OCI-LY7 (cell line): ENCODE data around the gene TBX21. TPM values are rescaled to one million over a fixed set of nuclear protein-coding genes. Genes with fewer than 3 reads are reported as not detected.

ENCODE experiments used
- BruUV-seq: library from RNA; stranded (reverse); fragments of 400-500 nt; replicated peaks from 2 replicates; lab custom pipeline; 2021; lab: Mats Ljungman, UMichigan
- CTCF ChIA-PET: fragments of 300-600 bp; sonication (Branson Sonifier 250); formaldehyde crosslinking; loops from one replicate; lab custom pipeline; 2022; ENCODE audit warnings: antibody characterized with exemption; ENCODE audit not compliant: unreplicated experiment; lab: Charles Lee
- POLR2A ChIA-PET: fragments of 300-600 bp; sonication (Branson Sonifier 250); formaldehyde crosslinking; loops from one replicate; lab custom pipeline; 2022; ENCODE audit warnings: antibody characterized with exemption; lab: Charles Lee
- DNase-seq: peaks from one replicate; pipeline ENCODE4 v3.0.0-alpha.2; 2015; ENCODE audit warnings: low spot score
- H2AFZ ChIP-seq: fragments of 200-600 bp; sonication (generic), shearing (Covaris generic); 2 replicates; pipeline ENCODE4 v1.6.1; 2014; ENCODE audit warnings: mild to moderate bottlenecking, antibody characterized with exemption, low read length, moderate library complexity
- H3K27ac ChIP-seq: fragments of 200-600 bp; sonication (generic); 2 replicates; pipeline ENCODE4 v1.5.1; 2014; ENCODE audit warnings: mixed run types, low read depth, mild to moderate bottlenecking, moderate library complexity, low read length, inconsistent platforms; ENCODE audit not compliant: poor library complexity, severe bottlenecking
- H3K36me3 ChIP-seq: fragments of 200-600 bp; sonication (generic); 2 replicates; pipeline ENCODE4 v1.6.1; 2014; ENCODE audit warnings: mild to moderate bottlenecking, antibody characterized with exemption, low read length, moderate library complexity, mixed read lengths; ENCODE audit not compliant: insufficient read depth
- H3K4me1 ChIP-seq: fragments of 200-600 bp; sonication (generic); 2 replicates; pipeline ENCODE4 v1.5.1; 2014; ENCODE audit warnings: mild to moderate bottlenecking, low read length; ENCODE audit not compliant: insufficient read depth, poor library complexity, severe bottlenecking
- H3K4me2 ChIP-seq: fragments of 200-600 bp; sonication (generic); 2 replicates; pipeline ENCODE4 v1.6.1; 2014; ENCODE audit warnings: mild to moderate bottlenecking, low read length
- H3K4me3 ChIP-seq: fragments of 200-600 bp; sonication (generic); 2 replicates; pipeline ENCODE4 v1.5.1; 2014; ENCODE audit warnings: mild to moderate bottlenecking, low read depth, low read length; ENCODE audit not compliant: poor library complexity, severe bottlenecking
- H3K79me2 ChIP-seq: fragments of 200-600 bp; sonication (generic); 2 replicates; pipeline ENCODE4 v1.6.1; 2016; ENCODE audit warnings: low read depth, mild to moderate bottlenecking, low read length, moderate library complexity, mixed read lengths; ENCODE audit not compliant: insufficient read depth
- H3K9me2 ChIP-seq: fragments of 200-600 bp; sonication (generic); 2 replicates; pipeline ENCODE4 v1.6.1; 2016; ENCODE audit warnings: mild to moderate bottlenecking, low read length, mixed read lengths; ENCODE audit not compliant: insufficient read depth
- H3K9me3 ChIP-seq: fragments of 200-600 bp; sonication (generic); 2 replicates; pipeline ENCODE4 v1.6.1; 2014; ENCODE audit warnings: mild to moderate bottlenecking, mixed run types, low read length, mixed read lengths
- H4K20me1 ChIP-seq: fragments of 200-600 bp; sonication (generic); 2 replicates; pipeline ENCODE4 v1.6.1; 2014; ENCODE audit warnings: mild to moderate bottlenecking, antibody characterized with exemption, low read length, moderate library complexity, mixed read lengths; ENCODE audit not compliant: insufficient read depth
- EZH2phosphoT487 ChIP-seq: fragments of 200-600 bp; sonication (generic); IDR thresholded peaks from 2 replicates; pipeline ENCODE4 v1.6.1; 2018; ENCODE audit warnings: low read depth, borderline replicate concordance, mild to moderate bottlenecking, mixed run types, antibody characterized with exemption, low read length, moderate library complexity, mixed read lengths
- intact Hi-C: fragments of 100-400 bp; cut with micrococcal nuclease; formaldehyde crosslinking; loops from one replicate; pipeline ENCODE4 v1.10.0; 2022; ENCODE audit not compliant: unreplicated experiment
- total RNA-seq, 2 experiments: library from RNA; depleted of rRNA in 1 of 2; stranded (reverse); fragments of >200 nt in 1 of 2; shearing (Covaris generic) in 1 of 2; gene quantifications; 2 replicates each; pipeline ENCODE4 v1.2.3, GENCODE V29; 2014 to 2022
- TF ChIP-seq, protein P1 (sequence below): fragments of 200-600 bp; sonication (generic); conservative IDR thresholded peaks from 2 replicates; pipeline ENCODE4 v1.5.1; 2014; ENCODE audit warnings: mild to moderate bottlenecking, antibody characterized with exemption, low read length, moderate library complexity, mixed read lengths

Gene TBX21
- total RNA-seq, 2 experiments from 2014 or later = not detected

- Histone ChIP-seq H3K27ac (no peak overlapping the region), H3K4me1 (peaks cover 9% of the 10 kb centered on the region), H3K9me3 (no peaks in the 10 kb centered on the region), H3K36me3 (no peaks in the 10 kb centered on the region), H4K20me1 (no peaks in the 10 kb centered on the region), H3K4me3 (no peak overlapping the region), H2AFZ (no peak overlapping the region), H3K79me2 (no peaks in the 10 kb centered on the region), H3K9me2 (no peaks in the 10 kb centered on the region), H3K4me2 (no peak overlapping the region)
- POLR2A ChIA-PET = interaction anchor here (0.6 kb wide), 1 partner anchor 19 kb away, joined by 3 read pairs; no protein-coding TSS in a partner anchor
- intact Hi-C loops = no loop called here
- TF ChIP-seq, protein P1, sequence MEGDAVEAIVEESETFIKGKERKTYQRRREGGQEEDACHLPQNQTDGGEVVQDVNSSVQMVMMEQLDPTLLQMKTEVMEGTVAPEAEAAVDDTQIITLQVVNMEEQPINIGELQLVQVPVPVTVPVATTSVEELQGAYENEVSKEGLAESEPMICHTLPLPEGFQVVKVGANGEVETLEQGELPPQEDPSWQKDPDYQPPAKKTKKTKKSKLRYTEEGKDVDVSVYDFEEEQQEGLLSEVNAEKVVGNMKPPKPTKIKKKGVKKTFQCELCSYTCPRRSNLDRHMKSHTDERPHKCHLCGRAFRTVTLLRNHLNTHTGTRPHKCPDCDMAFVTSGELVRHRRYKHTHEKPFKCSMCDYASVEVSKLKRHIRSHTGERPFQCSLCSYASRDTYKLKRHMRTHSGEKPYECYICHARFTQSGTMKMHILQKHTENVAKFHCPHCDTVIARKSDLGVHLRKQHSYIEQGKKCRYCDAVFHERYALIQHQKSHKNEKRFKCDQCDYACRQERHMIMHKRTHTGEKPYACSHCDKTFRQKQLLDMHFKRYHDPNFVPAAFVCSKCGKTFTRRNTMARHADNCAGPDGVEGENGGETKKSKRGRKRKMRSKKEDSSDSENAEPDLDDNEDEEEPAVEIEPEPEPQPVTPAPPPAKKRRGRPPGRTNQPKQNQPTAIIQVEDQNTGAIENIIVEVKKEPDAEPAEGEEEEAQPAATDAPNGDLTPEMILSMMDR = no peak
- TF ChIP-seq EZH2phosphoT487 = no peak
- no peak for DNase-seq
- CTCF ChIA-PET = no interaction called here
- no TSS peak for BruUV-seq
Observed at GRCh38 chr17:47712330-47713023, 20.6 kb upstream of the TBX21 start.

DNA sequence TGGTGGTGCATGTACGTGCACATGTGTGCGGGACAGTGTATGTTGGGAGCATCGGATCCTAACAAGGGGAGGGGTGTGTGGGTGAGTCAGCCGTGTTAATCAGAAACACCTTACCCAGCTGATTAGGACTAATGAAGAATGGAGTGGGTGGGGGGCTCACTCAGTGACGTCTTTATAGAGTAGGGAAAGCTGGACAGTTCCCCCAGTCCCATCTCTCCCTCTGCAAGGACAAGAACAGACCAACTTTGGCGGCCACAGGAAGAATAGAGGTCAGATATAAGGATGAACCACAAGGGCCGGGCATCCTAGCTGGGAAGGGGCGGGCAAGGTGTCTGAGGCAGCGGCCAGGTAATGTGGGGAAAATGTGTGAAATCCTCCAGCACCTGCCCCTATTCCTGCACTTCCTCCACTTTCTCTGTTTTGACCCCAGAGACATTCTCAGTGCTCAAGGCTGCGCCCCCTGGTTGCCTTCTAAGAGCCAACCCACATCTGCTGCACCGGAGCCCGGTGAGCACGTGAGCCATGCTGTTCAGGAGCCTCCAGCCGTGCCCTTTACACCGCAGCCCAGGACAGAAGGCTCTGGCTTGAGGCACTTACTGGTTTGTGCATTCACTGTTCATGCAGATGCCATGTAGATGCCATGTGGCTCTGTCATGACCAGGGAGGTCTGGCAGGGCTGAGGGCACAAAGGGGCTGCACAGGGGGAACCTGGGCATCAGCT is 18.9 kb upstream of the TBX21 start:
- ChIA-PET POLR2A (no interaction called here), CTCF (no interaction called here)
- no peaks in the 10 kb centered on the region for H3K9me3 ChIP-seq
- intact Hi-C loops = no loop called here
- H3K4me3 ChIP-seq = no peak overlapping the region
- no peak overlapping the region for H3K27ac ChIP-seq
- no peaks in the 10 kb centered on the region for H3K79me2 ChIP-seq
- H3K36me3 ChIP-seq = no peaks in the 10 kb centered on the region
- no peak overlapping the region for H3K4me2 ChIP-seq
- TF ChIP-seq, protein P1 = peak; percentile 40; the same call in 1 of the 2 replicates
- no peak for TF ChIP-seq EZH2phosphoT487
- H2AFZ ChIP-seq = no peak overlapping the region
- no TSS peak for BruUV-seq
- DNase-seq = no peak
- peaks cover 9% of the 10 kb centered on the region for H3K4me1 ChIP-seq
- no peaks in the 10 kb centered on the region for H4K20me1 ChIP-seq
- no peaks in the 10 kb centered on the region for H3K9me2 ChIP-seq
